ENCODE data around the gene CCND3. TPM values are rescaled to one million over a fixed set of nuclear protein-coding genes. Genes with fewer than 3 reads are reported as not detected.

The CCND3 gene
- total RNA-seq, 1 donor from 2014 or later: 91.2 TPM

- Mint-ChIP-seq H3K9me3 (ENCODE audit: unreplicated experiment) (no peaks in the 10 kb centered on the region), H3K27me3 (ENCODE audit: unreplicated experiment) (no peaks in the 10 kb centered on the region), H3K4me3 (ENCODE audit: unreplicated experiment) (no peak overlapping the region), H3K36me3 (ENCODE audit: unreplicated experiment) (peaks cover 16% of the 10 kb centered on the region), H3K27ac (ENCODE audit: unreplicated experiment) (peak overlapping the region; percentile 15), H3K4me1 (ENCODE audit: unreplicated experiment) (peaks cover 37% of the 10 kb centered on the region)
- no peak for TF ChIP-seq CTCF (IDR thresholded peaks at IDR 0.05)
- DNase-seq (ENCODE audit: extremely low spot score, unreplicated experiment): no peak
Observed at GRCh38 chr6:41937472-41937860, 4.1 kb downstream of the CCND3 start.

DNA sequence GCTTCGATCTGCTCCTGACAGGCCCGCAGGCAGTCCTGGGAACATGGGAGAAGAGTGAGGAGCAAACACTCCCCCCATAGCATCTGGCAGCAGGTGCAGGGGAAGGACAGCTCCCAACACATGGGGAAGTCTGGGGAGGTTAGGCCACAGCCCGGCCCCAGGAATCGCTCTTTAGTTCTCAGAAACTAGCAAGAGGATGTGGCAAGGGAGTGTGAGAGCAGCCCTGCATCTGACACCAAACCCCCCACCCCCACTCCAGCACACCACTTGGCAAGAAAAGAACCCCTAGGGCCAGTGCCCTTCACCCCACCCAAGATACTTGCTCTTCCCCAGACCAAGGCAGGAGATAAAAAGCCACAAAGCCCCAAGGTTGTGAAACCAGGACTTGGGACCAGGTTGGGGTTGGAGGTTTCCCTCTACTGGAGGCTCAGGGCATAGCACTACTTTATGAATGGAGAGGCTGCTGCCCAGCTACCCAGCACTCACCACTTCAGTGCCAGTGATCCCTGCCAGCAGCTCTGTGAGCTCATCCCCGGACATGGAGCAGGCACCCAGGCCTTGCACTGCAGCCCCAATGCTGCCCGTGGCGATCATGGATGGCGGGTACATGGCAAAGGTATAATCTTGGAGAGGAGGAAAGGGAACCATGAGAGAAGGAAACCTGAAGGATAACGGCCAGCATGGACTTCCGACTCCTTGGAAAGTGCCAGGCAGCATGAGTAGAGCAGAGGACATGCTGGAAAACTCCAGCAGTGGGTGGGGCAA lies 5.4 kb downstream of the CCND3 start:
- no peaks in the 10 kb centered on the region for H3K9me3 Mint-ChIP-seq (ENCODE audit: unreplicated experiment)
- peak; percentile 85 for DNase-seq (ENCODE audit: extremely low spot score, unreplicated experiment)
- H3K36me3 Mint-ChIP-seq (ENCODE audit: unreplicated experiment): peaks cover 25% of the 10 kb centered on the region
- H3K27ac Mint-ChIP-seq (ENCODE audit: unreplicated experiment): peak overlapping the region; percentile 75
- peaks cover 31% of the 10 kb centered on the region for H3K4me1 Mint-ChIP-seq (ENCODE audit: unreplicated experiment)
- H3K4me3 Mint-ChIP-seq (ENCODE audit: unreplicated experiment): no peak overlapping the region
- peak; percentile 76 for TF ChIP-seq CTCF (IDR thresholded peaks at IDR 0.05)
- no peaks in the 10 kb centered on the region for H3K27me3 Mint-ChIP-seq (ENCODE audit: unreplicated experiment)

GRCh38 chr6:41935685-41936072 lies 5.9 kb downstream of the CCND3 start:
- Mint-ChIP-seq H3K4me1 (ENCODE audit: unreplicated experiment) (peaks cover 31% of the 10 kb centered on the region), H3K9me3 (ENCODE audit: unreplicated experiment) (no peaks in the 10 kb centered on the region), H3K4me3 (ENCODE audit: unreplicated experiment) (no peak overlapping the region), H3K27ac (ENCODE audit: unreplicated experiment) (no peak overlapping the region), H3K27me3 (ENCODE audit: unreplicated experiment) (no peaks in the 10 kb centered on the region), H3K36me3 (ENCODE audit: unreplicated experiment) (peaks cover 28% of the 10 kb centered on the region)
- no peak for TF ChIP-seq CTCF (IDR thresholded peaks at IDR 0.05)
- no peak for DNase-seq (ENCODE audit: extremely low spot score, unreplicated experiment)

DNA sequence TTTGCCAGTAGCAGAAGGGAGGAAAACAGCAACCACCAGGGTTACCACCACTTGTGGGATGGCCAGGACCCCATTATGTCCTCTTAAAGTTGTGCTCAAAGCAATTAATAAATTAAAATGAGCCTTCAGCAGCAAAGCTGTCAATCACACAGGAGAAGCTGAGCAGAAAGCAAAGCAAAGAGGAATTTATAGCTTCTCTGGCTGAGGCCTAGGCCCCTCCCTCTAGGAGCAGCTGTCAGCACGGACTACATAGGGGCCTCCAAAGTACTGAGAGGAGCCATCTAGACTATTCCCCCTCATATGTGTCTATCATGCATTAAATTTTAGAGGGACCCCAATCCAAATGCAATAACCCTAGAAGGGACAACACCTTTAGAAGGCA lies 6.4 kb downstream of the CCND3 start:
- H3K4me3 Mint-ChIP-seq (ENCODE audit: unreplicated experiment): no peak overlapping the region
- H3K4me1 Mint-ChIP-seq (ENCODE audit: unreplicated experiment): peaks cover 26% of the 10 kb centered on the region
- H3K36me3 Mint-ChIP-seq (ENCODE audit: unreplicated experiment): peaks cover 28% of the 10 kb centered on the region
- DNase-seq (ENCODE audit: extremely low spot score, unreplicated experiment): no peak
- no peak for TF ChIP-seq CTCF (IDR thresholded peaks at IDR 0.05)
- H3K9me3 Mint-ChIP-seq (ENCODE audit: unreplicated experiment): no peaks in the 10 kb centered on the region
- no peaks in the 10 kb centered on the region for H3K27me3 Mint-ChIP-seq (ENCODE audit: unreplicated experiment)
- no peak overlapping the region for H3K27ac Mint-ChIP-seq (ENCODE audit: unreplicated experiment)

- no peak for TF ChIP-seq CTCF (IDR thresholded peaks at IDR 0.05)
- Mint-ChIP-seq H3K9me3 (ENCODE audit: unreplicated experiment) (no peaks in the 10 kb centered on the region), H3K36me3 (ENCODE audit: unreplicated experiment) (peaks cover 29% of the 10 kb centered on the region), H3K27me3 (ENCODE audit: unreplicated experiment) (no peaks in the 10 kb centered on the region), H3K4me3 (ENCODE audit: unreplicated experiment) (no peak overlapping the region), H3K4me1 (ENCODE audit: unreplicated experiment) (peaks cover 19% of the 10 kb centered on the region), H3K27ac (ENCODE audit: unreplicated experiment) (no peak overlapping the region)
- DNase-seq (ENCODE audit: extremely low spot score, unreplicated experiment): no peak
Observed at GRCh38 chr6:41934278-41935192, 7.1 kb downstream of the CCND3 start.
